H9 (cell line): ENCODE measurements around the gene MDK. TPM values are rescaled to one million over a fixed set of nuclear protein-coding genes. Genes with fewer than 3 reads are reported as not detected.

Source experiments
- DNase-seq: peaks from one replicate; pipeline ENCODE4 v3.0.0-alpha.2; 2017
- H2AFZ ChIP-seq: one replicate; pipeline ENCODE4 v1.6.1; 2013; ENCODE audit warnings: mild to moderate bottlenecking, low read length, control low read depth, moderate library complexity
- H2AK5ac ChIP-seq: 2 replicates; pipeline ENCODE4 v1.6.1; 2013; ENCODE audit warnings: low read length, control low read depth, mixed read lengths; ENCODE audit not compliant: insufficient read length
- H2BK120ac ChIP-seq: one replicate; pipeline ENCODE4 v1.6.1; 2013; ENCODE audit warnings: low read depth, mild to moderate bottlenecking, low read length, control low read depth, inconsistent platforms; ENCODE audit not compliant: poor library complexity, severe bottlenecking
- H2BK12ac ChIP-seq: 2 replicates; pipeline ENCODE4 v1.6.1; 2013; ENCODE audit warnings: low read length, control low read depth, mixed read lengths, low read depth; ENCODE audit not compliant: insufficient read length
- H2BK15ac ChIP-seq: 2 replicates; pipeline ENCODE4 v1.6.1; 2013; ENCODE audit warnings: low read depth, low read length, control low read depth
- H2BK20ac ChIP-seq: one replicate; pipeline ENCODE4 v1.6.1; 2013; ENCODE audit warnings: low read depth, mild to moderate bottlenecking, low read length, control low read depth, inconsistent platforms; ENCODE audit not compliant: poor library complexity, severe bottlenecking
- H2BK5ac ChIP-seq: 2 replicates; pipeline ENCODE4 v1.6.1; 2013; ENCODE audit warnings: low read length, control low read depth, mixed read lengths; ENCODE audit not compliant: insufficient read length
- H3K14ac ChIP-seq: 2 replicates; pipeline ENCODE4 v1.6.1; 2013; ENCODE audit warnings: low read length, control low read depth; ENCODE audit not compliant: insufficient read depth
- H3K18ac ChIP-seq: 2 replicates; pipeline ENCODE4 v1.6.1; 2013; ENCODE audit warnings: low read depth, mild to moderate bottlenecking, mixed read lengths, low read length, control low read depth; ENCODE audit not compliant: insufficient read length
- H3K23ac ChIP-seq: 2 replicates; pipeline ENCODE4 v1.6.1; 2013; ENCODE audit warnings: low read length, control low read depth, mixed read lengths, low read depth; ENCODE audit not compliant: insufficient read length
- H3K23me2 ChIP-seq: 2 replicates; pipeline ENCODE4 v1.6.1; 2013; ENCODE audit warnings: low read depth, mild to moderate bottlenecking, mixed read lengths, low read length, control low read depth; ENCODE audit not compliant: insufficient read length, poor library complexity, severe bottlenecking
- H3K27ac ChIP-seq: 2 replicates; pipeline ENCODE4 v1.5.1; 2013; ENCODE audit warnings: low read length, control low read depth, mixed read lengths, low read depth; ENCODE audit not compliant: insufficient read length
- H3K27me3 ChIP-seq: 2 replicates; pipeline ENCODE4 v1.6.1; 2013; ENCODE audit warnings: low read length, control low read depth, inconsistent platforms; ENCODE audit not compliant: insufficient read depth
- H3K4ac ChIP-seq: 2 replicates; pipeline ENCODE4 v1.6.1; 2013; ENCODE audit warnings: low read depth, mild to moderate bottlenecking, control low read depth, inconsistent platforms, low read length, moderate library complexity
- H3K4me1 ChIP-seq: 2 replicates; pipeline ENCODE4 v1.6.1; 2013; ENCODE audit warnings: low read length, control low read depth, inconsistent platforms; ENCODE audit not compliant: insufficient read depth
- H3K4me2 ChIP-seq: 2 replicates; pipeline ENCODE4 v1.6.1; 2013; ENCODE audit warnings: low read length, control low read depth, mixed read lengths; ENCODE audit not compliant: insufficient read length, insufficient read depth
- H3K56ac ChIP-seq: 2 replicates; pipeline ENCODE4 v1.6.1; 2013; ENCODE audit warnings: low read depth, mild to moderate bottlenecking, mixed read lengths, low read length, control low read depth; ENCODE audit not compliant: insufficient read length
- H3K79me1 ChIP-seq: 2 replicates; pipeline ENCODE4 v1.6.1; 2013; ENCODE audit warnings: low read depth, mild to moderate bottlenecking, moderate library complexity, low read length, control low read depth, inconsistent platforms; ENCODE audit not compliant: insufficient read depth, poor library complexity, severe bottlenecking
- H3K79me2 ChIP-seq: 2 replicates; pipeline ENCODE4 v1.6.1; 2013; ENCODE audit warnings: low read length, control low read depth, inconsistent platforms; ENCODE audit not compliant: insufficient read depth
- H3K9ac ChIP-seq: 2 replicates; pipeline ENCODE4 v1.6.1; 2013; ENCODE audit warnings: low read length, control low read depth, mixed read lengths; ENCODE audit not compliant: insufficient read length; ENCODE audit errors: extremely low read depth
- H3K9me3 ChIP-seq: one replicate; pipeline ENCODE4 v1.6.1; 2013; ENCODE audit warnings: low read depth, low read length, inconsistent platforms; ENCODE audit not compliant: control insufficient read depth
- H3T11ph ChIP-seq: one replicate; pipeline ENCODE4 v1.6.1; 2013; ENCODE audit warnings: mild to moderate bottlenecking, low read length, control low read depth, inconsistent platforms
- H4K20me1 ChIP-seq: one replicate; pipeline ENCODE4 v1.6.1; 2013; ENCODE audit not compliant: control insufficient read depth, insufficient read length, insufficient read depth
- H4K5ac ChIP-seq: 2 replicates; pipeline ENCODE4 v1.6.1; 2013; ENCODE audit warnings: low read depth, mild to moderate bottlenecking, mixed read lengths, low read length, control low read depth; ENCODE audit not compliant: insufficient read length
- H4K8ac ChIP-seq: replicated peaks from 2 replicates; pipeline ENCODE4 v1.6.1; 2013; ENCODE audit warnings: low read length, control low read depth, mixed read lengths, low read depth; ENCODE audit not compliant: insufficient read length
- H4K91ac ChIP-seq: 2 replicates; pipeline ENCODE4 v1.6.1; 2013; ENCODE audit warnings: low read depth, mild to moderate bottlenecking, moderate library complexity, mixed read lengths, low read length, control low read depth; ENCODE audit not compliant: insufficient read length
- H3K27ac Mint-ChIP-seq, 3 experiments: 2 replicates in 2 of 3; 3 replicates in 1 of 3; pipeline ENCODE4 v1.8.0; 2020 to 2021; ENCODE audit warnings: mixed read lengths in 3 of 3, mild to moderate bottlenecking in 1 of 3, moderate library complexity in 1 of 3
- H3K27me3 Mint-ChIP-seq: 2 replicates; pipeline ENCODE4 v1.8.0; 2021; ENCODE audit warnings: low read depth, mild to moderate bottlenecking, moderate library complexity, mixed read lengths
- H3K36me3 Mint-ChIP-seq, 3 experiments: 2 replicates in 2 of 3; 3 replicates in 1 of 3; pipeline ENCODE4 v1.8.0; 2020 to 2021; ENCODE audit warnings: low read depth in 3 of 3, mixed read lengths in 3 of 3; ENCODE audit not compliant: insufficient read depth in 1 of 3
- H3K4me1 Mint-ChIP-seq, 2 experiments: 2 replicates each; pipeline ENCODE4 v1.8.0; 2020; ENCODE audit warnings: mixed read lengths in 2 of 2
- H3K4me3 Mint-ChIP-seq, 2 experiments: 2 replicates in 1 of 2; 3 replicates in 1 of 2; pipeline ENCODE4 v1.8.0; 2020 to 2021; ENCODE audit warnings: mild to moderate bottlenecking in 2 of 2, mixed read lengths in 2 of 2, moderate library complexity in 1 of 2
- H3K9me3 Mint-ChIP-seq, 2 experiments: 2 replicates in 1 of 2; 3 replicates in 1 of 2; pipeline ENCODE4 v1.8.0; 2020; ENCODE audit warnings: mild to moderate bottlenecking in 2 of 2, mixed read lengths in 2 of 2, moderate library complexity in 1 of 2
- CTCF ChIP-seq: fragments of 200-600 bp; sonication (generic); conservative IDR thresholded peaks from 3 replicates; pipeline ENCODE4 v1.8.0; 2021; ENCODE audit warnings: antibody characterized with exemption, mild to moderate bottlenecking
- WGBS: extraction: QIAGEN DNeasy Blood & Tissue Kit; methylation state at CpG from one replicate; pipeline ENCODE4 v1.1.7; 2013; ENCODE audit warnings: missing lambda C conversion rate, low lambda C conversion rate, mixed read lengths; ENCODE audit not compliant: insufficient read length; ENCODE audit errors: extremely low coverage; 5-methylcytosine and 5-hydroxymethylcytosine counted together
- total RNA-seq: library from RNA; stranded (reverse); gene quantifications from 2 replicates; pipeline ENCODE4 v1.2.1, GENCODE V29; 2021

The MDK gene
- total RNA-seq, 1 experiment from 2014 or later: 392 TPM

GRCh38 chr11:46363031-46363407, 18.4 kb upstream of the MDK start:
- no peak overlapping the region for H4K91ac ChIP-seq

More at GRCh38 chr11:46363031-46363407, 18.4 kb upstream of the MDK start:
- H3K4me2 ChIP-seq: no peak overlapping the region
- no peak overlapping the region for H2BK20ac ChIP-seq
- Mint-ChIP-seq H3K36me3 (peaks cover 0 to 3% (median 2%) of the 10 kb centered on the region in 3 experiments; a peak in 5 of 7 replicates), H3K4me1 (peaks cover 24 to 41% of the 10 kb centered on the region in 2 experiments), H3K4me3 (no peak overlapping the region), H3K27ac (peak overlapping the region; percentile 29 to 64 (median 45); a peak in 5 of 7 replicates), H3K27me3 (no peaks in the 10 kb centered on the region), H3K9me3 (no peaks in the 10 kb centered on the region)
- H3K4ac ChIP-seq: no peak overlapping the region
- no peak overlapping the region for H2BK12ac ChIP-seq
- H3T11ph ChIP-seq: no peak overlapping the region
- no CpG with 5 or more reads among the region's 9 CpGs for WGBS
- no peak overlapping the region for H4K5ac ChIP-seq
- no peak overlapping the region for H2BK120ac ChIP-seq
- no peak overlapping the region for H2AFZ ChIP-seq
- no peak overlapping the region for H4K8ac ChIP-seq
- no peaks in the 10 kb centered on the region for H3K27me3 ChIP-seq
- no peaks in the 10 kb centered on the region for H3K79me1 ChIP-seq
- no peak overlapping the region for H2BK5ac ChIP-seq
- no peak overlapping the region for H2AK5ac ChIP-seq
- no peak overlapping the region for H3K56ac ChIP-seq
- no peak for TF ChIP-seq CTCF
- no peak for DNase-seq
- H3K23ac ChIP-seq: no peak overlapping the region
- no peak overlapping the region for H2BK15ac ChIP-seq
- no peaks in the 10 kb centered on the region; the same call in 1 of the 2 replicates for H3K4me1 ChIP-seq
- H3K18ac ChIP-seq: no peak overlapping the region
- no peak overlapping the region for H3K14ac ChIP-seq
- no peak overlapping the region for H3K27ac ChIP-seq
- no peaks in the 10 kb centered on the region for H4K20me1 ChIP-seq
- H3K9ac ChIP-seq: no peak overlapping the region
- H3K9me3 ChIP-seq: no peaks in the 10 kb centered on the region
- no peaks in the 10 kb centered on the region; the same call in 1 of the 2 replicates for H3K79me2 ChIP-seq
- H3K23me2 ChIP-seq: no peaks in the 10 kb centered on the region
